ENCODE measurements around the gene PHC1.

PHC1 gene

GRCh38 chr12:8953773-8954402 lies 39.6 kb downstream of the PHC1 start:
- H3K27ac ChIP-seq, result no peak overlapping the region
- TF ChIP-seq ZFX (IDR thresholded peaks at IDR 0.05) (no peak), CTCF (conservative IDR thresholded peaks at IDR 0.05) (no peak)

GRCh38 chr12:8956073-8956472 lies 41.8 kb downstream of the PHC1 start:
- TF ChIP-seq ZFX (IDR thresholded peaks at IDR 0.05), result no peak
- no peak for TF ChIP-seq CTCF (conservative IDR thresholded peaks at IDR 0.05)

GRCh38 chr12:8956772-8957171 lies 42.5 kb downstream of the PHC1 start:
- TF ChIP-seq CTCF (conservative IDR thresholded peaks at IDR 0.05) (no peak), ZFX (IDR thresholded peaks at IDR 0.05) (no peak)

More at GRCh38 chr12:8956073-8956472, 41.8 kb downstream of the PHC1 start:
- no peak overlapping the region for H3K27ac ChIP-seq

GRCh38 chr12:8957561-8957960 lies 43.3 kb downstream of the PHC1 start:
- no peak overlapping the region for H3K27ac ChIP-seq
- TF ChIP-seq CTCF (conservative IDR thresholded peaks at IDR 0.05) (no peak), ZFX (IDR thresholded peaks at IDR 0.05) (no peak)

More at GRCh38 chr12:8956772-8957171, 42.5 kb downstream of the PHC1 start:
- H3K27ac ChIP-seq, result no peak overlapping the region

- TF ChIP-seq CTCF (conservative IDR thresholded peaks at IDR 0.05), result no peak
- no peak for TF ChIP-seq ZFX (IDR thresholded peaks at IDR 0.05)
- H3K27ac ChIP-seq, result no peak overlapping the region
Measured at GRCh38 chr12:8958066-8958465, 43.8 kb downstream of the PHC1 start.

GRCh38 chr12:8960176-8960575 lies 45.9 kb downstream of the PHC1 start:
- TF ChIP-seq ZFX (IDR thresholded peaks at IDR 0.05) (no peak), CTCF (conservative IDR thresholded peaks at IDR 0.05) (no peak)
- no peak overlapping the region for H3K27ac ChIP-seq

- no peak overlapping the region for H3K27ac ChIP-seq
- no peak for TF ChIP-seq CTCF (conservative IDR thresholded peaks at IDR 0.05)
Measured at GRCh38 chr12:8968761-8969160, 54.5 kb downstream of the PHC1 start.
